GM12874 (cell line): ENCODE results near the gene AMPD1.

ENCODE experiments used
- TF ChIP-seq, protein P1 (sequence below): IDR thresholded peaks from 2 replicates; pipeline ENCODE4 v1.5.1; 2011; ENCODE audit warnings: low read depth, mild to moderate bottlenecking, control low read depth, low read length, moderate library complexity; ENCODE audit not compliant: insufficient read depth

AMPD1 gene

DNA sequence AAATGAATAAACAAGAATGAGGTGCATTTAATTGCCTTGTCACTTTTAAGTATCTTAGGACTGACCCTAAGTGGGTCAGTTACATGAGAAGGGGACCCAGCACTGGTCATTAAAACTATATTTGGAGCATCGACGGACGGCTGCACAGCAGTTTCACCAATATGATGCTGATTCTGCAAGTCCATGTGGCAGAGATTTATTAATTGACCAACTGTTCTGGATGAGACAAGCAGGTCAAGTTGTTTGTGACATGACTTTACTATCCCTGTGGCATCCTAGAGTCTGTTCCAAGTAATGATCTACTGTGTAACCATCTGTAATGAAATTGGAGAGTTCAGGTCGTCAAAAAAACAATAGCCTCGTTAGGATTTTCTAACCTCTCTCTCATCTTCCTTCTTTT is 9.5 kb downstream of the AMPD1 start:
- TF ChIP-seq, protein P1, sequence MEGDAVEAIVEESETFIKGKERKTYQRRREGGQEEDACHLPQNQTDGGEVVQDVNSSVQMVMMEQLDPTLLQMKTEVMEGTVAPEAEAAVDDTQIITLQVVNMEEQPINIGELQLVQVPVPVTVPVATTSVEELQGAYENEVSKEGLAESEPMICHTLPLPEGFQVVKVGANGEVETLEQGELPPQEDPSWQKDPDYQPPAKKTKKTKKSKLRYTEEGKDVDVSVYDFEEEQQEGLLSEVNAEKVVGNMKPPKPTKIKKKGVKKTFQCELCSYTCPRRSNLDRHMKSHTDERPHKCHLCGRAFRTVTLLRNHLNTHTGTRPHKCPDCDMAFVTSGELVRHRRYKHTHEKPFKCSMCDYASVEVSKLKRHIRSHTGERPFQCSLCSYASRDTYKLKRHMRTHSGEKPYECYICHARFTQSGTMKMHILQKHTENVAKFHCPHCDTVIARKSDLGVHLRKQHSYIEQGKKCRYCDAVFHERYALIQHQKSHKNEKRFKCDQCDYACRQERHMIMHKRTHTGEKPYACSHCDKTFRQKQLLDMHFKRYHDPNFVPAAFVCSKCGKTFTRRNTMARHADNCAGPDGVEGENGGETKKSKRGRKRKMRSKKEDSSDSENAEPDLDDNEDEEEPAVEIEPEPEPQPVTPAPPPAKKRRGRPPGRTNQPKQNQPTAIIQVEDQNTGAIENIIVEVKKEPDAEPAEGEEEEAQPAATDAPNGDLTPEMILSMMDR, result no peak

DNA sequence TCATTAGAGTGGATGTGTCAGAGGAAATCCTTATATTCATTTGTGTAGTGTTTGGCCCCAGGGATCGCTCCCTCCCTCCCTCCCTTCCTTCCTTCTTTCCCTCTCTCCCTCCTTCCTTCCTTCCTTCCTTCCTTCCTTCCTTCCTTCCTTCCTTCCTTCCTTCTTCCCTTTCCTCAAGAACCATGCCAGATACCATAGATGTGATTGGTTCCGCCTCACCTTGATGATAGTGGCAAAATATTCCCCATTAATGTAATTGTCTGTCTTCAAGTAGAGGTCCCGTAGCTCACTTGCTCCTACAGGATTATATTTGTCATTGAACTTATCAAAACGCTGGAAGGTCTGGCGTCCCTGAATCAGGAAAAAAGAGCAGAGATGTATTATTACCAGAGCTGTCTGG is 17.7 kb downstream of the AMPD1 start:
- TF ChIP-seq, protein P1, result no peak

DNA sequence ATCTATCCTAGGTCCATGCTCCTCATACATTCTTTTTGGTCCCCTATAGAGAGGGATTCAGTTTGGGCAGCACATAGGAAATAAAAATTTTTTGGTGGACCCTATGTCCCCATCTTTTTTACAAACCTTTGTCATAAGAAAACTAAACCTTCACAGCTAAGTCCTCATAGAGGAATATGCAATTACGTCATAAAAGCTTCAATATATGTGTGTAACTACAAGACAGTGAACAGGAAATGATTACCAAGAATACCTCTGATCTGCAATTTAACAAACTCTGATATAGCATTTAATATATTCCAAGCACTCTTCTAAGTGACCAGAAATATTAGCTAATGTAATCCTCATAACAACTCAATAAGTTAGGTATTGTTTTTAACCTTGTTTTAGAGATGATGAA is 19.2 kb downstream of the AMPD1 start:
- TF ChIP-seq, protein P1, result no peak

DNA sequence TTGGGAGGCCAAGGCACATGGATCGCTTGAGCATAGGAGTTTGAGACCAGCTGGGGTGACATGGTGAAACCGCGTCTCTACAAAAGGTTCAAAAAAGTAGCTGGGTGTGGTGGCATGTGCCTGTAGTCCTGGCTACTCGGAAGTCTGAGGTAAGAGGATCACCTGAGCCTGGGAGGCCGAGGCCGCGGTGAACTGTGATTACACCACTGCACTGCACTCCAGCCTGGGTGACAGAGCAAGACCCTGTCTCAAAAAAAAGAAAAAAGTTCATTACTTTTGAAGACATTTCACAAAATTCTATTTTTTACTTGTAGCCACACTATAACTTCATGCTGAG is 23.4 kb downstream of the AMPD1 start:
- TF ChIP-seq, protein P1, result no peak

DNA sequence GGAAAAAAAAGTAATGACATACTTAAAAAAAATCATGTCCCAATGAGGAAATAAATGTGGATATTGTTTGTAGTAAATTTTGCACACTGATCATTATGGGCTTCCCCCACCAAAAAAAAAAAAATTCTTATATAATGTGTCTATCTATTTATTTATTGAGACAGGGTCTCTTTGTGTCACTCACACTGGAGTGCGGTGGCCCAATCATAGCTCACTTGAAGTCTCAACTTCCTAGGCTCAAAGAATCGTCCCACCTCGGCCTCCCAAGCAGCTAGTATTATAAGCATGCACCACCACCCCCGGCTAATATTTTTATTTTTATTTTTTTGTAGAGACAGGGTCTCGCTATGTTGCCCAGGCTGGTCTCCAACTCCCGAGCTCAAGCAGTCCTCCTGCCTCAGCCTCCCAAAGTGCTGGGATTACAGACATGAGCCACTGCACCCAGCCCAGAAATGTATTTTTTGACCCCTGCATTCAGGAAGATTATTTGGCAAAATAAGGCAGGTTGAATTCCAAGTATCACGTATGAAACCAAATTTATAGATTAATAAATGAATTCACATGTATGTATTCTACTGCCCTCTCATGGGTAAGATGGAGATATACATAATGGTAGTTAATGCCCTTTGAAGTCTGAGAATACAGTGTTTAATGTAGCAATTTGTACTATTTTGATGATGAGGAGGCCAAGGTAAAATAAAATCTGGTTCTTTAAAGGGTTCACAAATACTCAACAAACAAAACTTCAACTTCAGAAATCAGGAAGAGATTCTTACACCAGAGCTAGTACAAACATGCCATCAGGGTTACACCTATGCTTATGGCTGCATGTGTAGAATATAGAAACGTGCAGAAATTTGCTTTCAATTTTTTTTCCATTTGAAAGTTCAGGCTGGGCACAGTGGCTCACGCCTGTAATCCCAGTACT is 24.1 kb downstream of the AMPD1 start:
- TF ChIP-seq, protein P1, result no peak

DNA sequence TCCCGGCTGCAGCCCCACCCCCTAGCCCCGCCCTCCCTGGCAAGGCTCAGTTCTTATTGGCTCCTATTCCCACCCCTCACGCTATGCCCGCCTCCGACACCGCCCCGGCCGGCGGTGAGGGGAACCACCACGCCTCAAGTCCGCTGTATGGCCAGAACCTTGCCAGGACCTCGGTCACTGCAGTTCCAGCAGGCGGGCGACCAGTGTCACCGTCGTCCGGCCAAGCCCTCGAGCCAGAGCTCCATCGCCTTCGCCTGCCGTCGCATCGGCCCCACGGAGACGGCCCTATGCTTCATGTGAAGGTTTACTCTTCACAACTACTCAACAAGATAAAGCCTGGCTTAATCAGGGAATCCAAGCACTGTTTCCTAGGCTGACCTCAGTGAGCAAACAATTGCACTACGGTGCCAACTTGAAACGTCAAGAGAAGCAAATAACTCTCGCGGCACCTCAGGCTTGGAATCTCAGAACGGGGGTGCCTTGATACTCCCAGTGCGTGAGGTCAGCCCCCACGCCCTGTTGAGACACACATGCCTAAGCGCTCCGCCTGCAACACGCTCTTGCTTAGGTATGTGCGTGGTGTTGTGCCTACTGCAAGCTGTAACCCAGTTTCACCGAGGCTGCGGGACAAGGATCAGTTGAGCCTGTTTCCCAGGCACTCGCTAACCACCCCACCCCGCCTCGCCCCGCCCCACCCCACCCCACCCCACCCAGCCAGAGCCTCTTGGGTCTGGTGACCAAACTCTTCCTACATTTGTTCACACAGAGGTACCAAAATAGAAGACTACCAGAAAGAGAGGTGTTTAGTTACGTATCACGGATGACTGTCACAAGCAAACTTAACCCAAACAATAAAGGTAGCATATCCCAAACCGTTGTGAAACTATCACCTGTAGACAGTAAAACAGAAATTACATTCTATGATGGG is 25.0 kb downstream of the AMPD1 start:
- TF ChIP-seq, protein P1, result no peak

DNA sequence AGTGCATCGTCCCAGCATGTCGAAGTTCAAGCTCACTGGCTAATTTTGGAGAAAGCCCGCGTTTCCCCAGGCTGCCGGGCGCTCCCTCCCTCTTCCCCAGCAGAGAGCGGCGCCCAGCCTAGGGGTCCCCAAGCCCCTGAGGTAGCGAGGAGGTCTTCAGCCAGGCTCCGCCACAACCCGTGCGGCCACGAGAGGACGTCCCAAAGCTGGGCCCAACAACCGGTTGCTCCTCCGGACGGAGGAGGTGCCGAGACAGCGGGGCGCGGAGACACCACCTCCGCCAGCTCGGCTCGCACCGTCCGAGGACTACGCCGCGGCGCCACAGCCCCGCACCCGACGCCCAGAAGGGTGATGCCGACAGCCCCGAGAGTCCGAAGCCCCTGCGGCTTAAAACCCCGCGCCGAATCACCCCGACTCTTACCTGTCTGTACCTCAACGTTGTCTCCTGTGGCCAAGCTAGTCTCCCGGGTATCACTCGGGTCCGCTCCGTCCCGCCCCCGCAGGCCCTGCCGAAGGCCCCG is 25.7 kb downstream of the AMPD1 start, which contains the start of gene DENND2C:
Gene DENND2C (minus strand): TSS at position 488 of the 521 bp plus-strand sequence. CDS start 44,065 bp downstream, outside the sequence.
- TF ChIP-seq, protein P1, result no peak
